Measurements from ENCODE around the gene RANBP17. TPM values are rescaled to one million over a fixed set of nuclear protein-coding genes. Genes with fewer than 3 reads are reported as not detected.
"Not testable (repeated sequence)": the region's sequence is repeated elsewhere in the genome, so short reads cannot be mapped to it uniquely, and the experiment has no call there.

The RANBP17 gene
- total RNA-seq, 1 donor from 2014 or later: 6.8 TPM

DNA sequence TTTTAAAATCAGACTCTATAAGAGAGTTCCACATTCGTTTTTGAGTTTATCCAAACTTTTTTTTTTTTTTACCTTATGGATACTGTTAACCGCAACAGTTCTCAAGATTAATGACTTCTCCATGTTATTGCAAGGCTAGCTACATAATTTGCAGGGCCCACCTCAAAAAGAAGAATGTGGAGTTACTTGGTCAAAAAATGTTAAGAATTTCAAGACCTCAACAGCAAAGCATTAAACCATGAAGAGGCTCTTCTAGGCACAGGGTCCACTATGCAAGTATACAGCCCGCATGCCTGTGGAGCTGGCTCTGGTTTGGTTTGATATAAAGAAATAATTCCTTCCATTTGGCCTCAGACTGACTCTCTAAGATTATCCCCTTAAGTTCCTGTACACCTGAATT lies 313.9 kb downstream of the RANBP17 start:
- TF ChIP-seq, protein P1, sequence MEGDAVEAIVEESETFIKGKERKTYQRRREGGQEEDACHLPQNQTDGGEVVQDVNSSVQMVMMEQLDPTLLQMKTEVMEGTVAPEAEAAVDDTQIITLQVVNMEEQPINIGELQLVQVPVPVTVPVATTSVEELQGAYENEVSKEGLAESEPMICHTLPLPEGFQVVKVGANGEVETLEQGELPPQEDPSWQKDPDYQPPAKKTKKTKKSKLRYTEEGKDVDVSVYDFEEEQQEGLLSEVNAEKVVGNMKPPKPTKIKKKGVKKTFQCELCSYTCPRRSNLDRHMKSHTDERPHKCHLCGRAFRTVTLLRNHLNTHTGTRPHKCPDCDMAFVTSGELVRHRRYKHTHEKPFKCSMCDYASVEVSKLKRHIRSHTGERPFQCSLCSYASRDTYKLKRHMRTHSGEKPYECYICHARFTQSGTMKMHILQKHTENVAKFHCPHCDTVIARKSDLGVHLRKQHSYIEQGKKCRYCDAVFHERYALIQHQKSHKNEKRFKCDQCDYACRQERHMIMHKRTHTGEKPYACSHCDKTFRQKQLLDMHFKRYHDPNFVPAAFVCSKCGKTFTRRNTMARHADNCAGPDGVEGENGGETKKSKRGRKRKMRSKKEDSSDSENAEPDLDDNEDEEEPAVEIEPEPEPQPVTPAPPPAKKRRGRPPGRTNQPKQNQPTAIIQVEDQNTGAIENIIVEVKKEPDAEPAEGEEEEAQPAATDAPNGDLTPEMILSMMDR (IDR thresholded peaks at IDR 0.05; ENCODE audit: insufficient read depth, low read length, severe bottlenecking): no peak
- Histone ChIP-seq H3K27me3 (ENCODE audit: control insufficient read depth, insufficient read depth, low read length) (no peaks in the 10 kb centered on the region), H3K36me3 (ENCODE audit: control insufficient read depth, insufficient read depth, low read length) (no peaks in the 10 kb centered on the region), H3K4me3 (ENCODE audit: low read depth, low read length) (no peak overlapping the region)
- FAIRE-seq (no peak), DNase-seq (ENCODE audit: low read depth) (no peak)

- H3K27me3 ChIP-seq (ENCODE audit: control insufficient read depth, insufficient read depth, low read length); FAIRE-seq; H3K4me3 ChIP-seq (ENCODE audit: low read depth, low read length); DNase-seq (ENCODE audit: low read depth); H3K36me3 ChIP-seq (ENCODE audit: control insufficient read depth, insufficient read depth, low read length): not testable (repeated sequence)
Observed at GRCh38 chr5:171178190-171178589, 316.4 kb downstream of the RANBP17 start.

- no peak overlapping the region for H3K4me3 ChIP-seq (ENCODE audit: low read depth, low read length)
- TF ChIP-seq, protein P1 (IDR thresholded peaks at IDR 0.05; ENCODE audit: insufficient read depth, low read length, severe bottlenecking): no peak
- no peak for DNase-seq (ENCODE audit: low read depth)
- no peaks in the 10 kb centered on the region for H3K36me3 ChIP-seq (ENCODE audit: control insufficient read depth, insufficient read depth, low read length)
- FAIRE-seq: no peak
- H3K27me3 ChIP-seq (ENCODE audit: control insufficient read depth, insufficient read depth, low read length): no peaks in the 10 kb centered on the region
Observed at GRCh38 chr5:171188016-171188415, 326.2 kb downstream of the RANBP17 start.

DNA sequence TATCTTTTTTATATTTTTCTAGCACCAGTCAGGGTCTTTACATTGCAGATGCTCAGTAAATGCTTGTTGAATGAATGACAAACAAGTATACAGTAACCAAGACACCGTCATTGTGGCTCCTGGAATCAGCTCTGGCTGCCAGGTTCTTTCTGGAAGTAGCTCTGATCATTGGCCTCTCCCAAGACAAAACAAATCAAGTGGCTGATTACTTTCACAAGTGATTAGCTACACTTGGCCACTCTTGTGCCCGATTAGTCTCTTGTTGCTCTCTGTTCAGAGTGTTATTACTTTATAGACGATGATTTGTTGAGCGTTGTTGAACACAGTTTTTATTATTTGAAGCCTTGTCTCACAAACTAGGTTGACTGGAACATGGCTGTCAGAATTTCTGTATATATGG lies 327.6 kb downstream of the RANBP17 start:
- no peak overlapping the region for H3K4me3 ChIP-seq (ENCODE audit: low read depth, low read length)
- no peaks in the 10 kb centered on the region for H3K27me3 ChIP-seq (ENCODE audit: control insufficient read depth, insufficient read depth, low read length)
- H3K36me3 ChIP-seq (ENCODE audit: control insufficient read depth, insufficient read depth, low read length): no peaks in the 10 kb centered on the region
- DNase-seq (ENCODE audit: low read depth) (no peak), FAIRE-seq (no peak)
- TF ChIP-seq, protein P1 (IDR thresholded peaks at IDR 0.05; ENCODE audit: insufficient read depth, low read length, severe bottlenecking): no peak

- DNase-seq (ENCODE audit: low read depth): no peak
- TF ChIP-seq, protein P1 (IDR thresholded peaks at IDR 0.05; ENCODE audit: insufficient read depth, low read length, severe bottlenecking): no peak
- H3K27me3 ChIP-seq (ENCODE audit: control insufficient read depth, insufficient read depth, low read length): no peaks in the 10 kb centered on the region
- no peak for FAIRE-seq
- H3K4me3 ChIP-seq (ENCODE audit: low read depth, low read length): no peak overlapping the region
- H3K36me3 ChIP-seq (ENCODE audit: control insufficient read depth, insufficient read depth, low read length): no peaks in the 10 kb centered on the region
Observed at GRCh38 chr5:171192111-171192510, 330.3 kb downstream of the RANBP17 start.

DNA sequence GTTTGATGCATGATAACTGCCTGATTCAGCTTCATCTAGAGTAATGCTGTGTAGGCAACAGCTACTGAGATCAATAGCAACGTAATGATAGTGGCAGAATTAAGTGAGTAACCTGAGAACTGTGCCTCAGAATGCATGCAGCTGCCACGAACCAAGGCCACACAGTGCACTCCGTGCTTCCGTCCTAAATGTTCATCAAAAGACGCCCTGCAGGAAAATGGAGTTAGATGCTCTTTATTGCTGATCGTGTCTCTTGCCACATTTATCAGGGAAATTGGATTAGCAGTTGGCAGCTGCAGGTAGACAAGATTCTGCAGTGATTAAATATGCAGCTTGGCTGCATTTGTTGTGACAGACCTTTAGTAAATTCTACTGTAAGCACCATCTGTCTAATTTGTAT lies 339.5 kb downstream of the RANBP17 start:
- TF ChIP-seq, protein P1 (IDR thresholded peaks at IDR 0.05; ENCODE audit: insufficient read depth, low read length, severe bottlenecking): no peak
- no peak for DNase-seq (ENCODE audit: low read depth)
- FAIRE-seq: no peak
- Histone ChIP-seq H3K36me3 (ENCODE audit: control insufficient read depth, insufficient read depth, low read length) (no peaks in the 10 kb centered on the region), H3K4me3 (ENCODE audit: low read depth, low read length) (no peak overlapping the region), H3K27me3 (ENCODE audit: control insufficient read depth, insufficient read depth, low read length) (no peaks in the 10 kb centered on the region)
